SK-N-SH treated with all-trans-retinoic acid at 6 μM for 48 hours (cell line): Measurements from ENCODE around the gene DCP1B.

ENCODE experiments used
- ATAC-seq: fragments of 200-7000 bp; cut with Tn5 transposase; 3 replicates; pipeline ENCODE4 v1.9.1; 2020; ENCODE audit warnings: mild to moderate bottlenecking, moderate library complexity
- ARNTL ChIP-seq: fragments of 450-650 bp; formaldehyde crosslinking; IDR thresholded peaks from 2 replicates; pipeline ENCODE4 v1.5.0; 2020; ENCODE audit warnings: low read depth, mild to moderate bottlenecking, moderate library complexity, borderline replicate concordance
- BACH2 ChIP-seq: fragments of 250-450 bp; sonication (Bioruptor Pico); IDR thresholded peaks from 2 replicates; pipeline ENCODE4 v1.9.0; 2021; ENCODE audit warnings: mild to moderate bottlenecking, borderline replicate concordance
- CREB5 ChIP-seq: fragments of 250-450 bp; sonication (Bioruptor Pico); IDR thresholded peaks from 2 replicates; pipeline ENCODE4 v1.5.1; 2020; ENCODE audit warnings: low read depth, mild to moderate bottlenecking, moderate library complexity
- CSDC2 ChIP-seq: fragments of 250-450 bp; sonication (Bioruptor Pico); IDR thresholded peaks from 2 replicates; pipeline ENCODE4 v1.5.0; 2020; ENCODE audit warnings: mild to moderate bottlenecking, moderate library complexity
- ESRRG ChIP-seq: fragments of 250-450 bp; sonication (Bioruptor Pico); IDR thresholded peaks from 2 replicates; pipeline ENCODE4 v1.6.1; 2021; ENCODE audit warnings: mild to moderate bottlenecking
- GLIS3 ChIP-seq: fragments of 250-450 bp; sonication (Bioruptor Pico); IDR thresholded peaks from 2 replicates; pipeline ENCODE4 v1.5.0; 2020; ENCODE audit warnings: mild to moderate bottlenecking, moderate library complexity
- OSR1 ChIP-seq: fragments of 250-450 bp; sonication (Bioruptor Pico); IDR thresholded peaks from 2 replicates; pipeline ENCODE4 v1.8.0; 2022; ENCODE audit warnings: moderate library complexity, mild to moderate bottlenecking, inconsistent platforms
- PATZ1 ChIP-seq: fragments of 250-450 bp; sonication (Bioruptor Pico); IDR thresholded peaks from 2 replicates; pipeline ENCODE4 v1.8.0; 2020; ENCODE audit warnings: mild to moderate bottlenecking, moderate library complexity, borderline replicate concordance
- PPARA ChIP-seq: fragments of 250-450 bp; sonication (Bioruptor Pico); IDR thresholded peaks from 2 replicates; pipeline ENCODE4 v1.5.0; 2020; ENCODE audit warnings: mild to moderate bottlenecking, borderline replicate concordance
- RARB ChIP-seq: fragments of 250-450 bp; sonication (Bioruptor Pico); IDR thresholded peaks from 2 replicates; pipeline ENCODE4 v1.8.0; 2021; ENCODE audit warnings: mild to moderate bottlenecking, moderate library complexity
- SNAI2 ChIP-seq: fragments of 250-450 bp; sonication (Bioruptor Pico); IDR thresholded peaks from 2 replicates; pipeline ENCODE4 v1.5.0; 2020; ENCODE audit warnings: mild to moderate bottlenecking, moderate library complexity
- TOX ChIP-seq: fragments of 250-450 bp; sonication (Bioruptor Pico); IDR thresholded peaks from 2 replicates; pipeline ENCODE4 v1.8.0; 2021; ENCODE audit warnings: mild to moderate bottlenecking, moderate library complexity, borderline replicate concordance
- TSHZ2 ChIP-seq: fragments of 250-450 bp; sonication (Bioruptor Pico); IDR thresholded peaks from 2 replicates; pipeline ENCODE4 v1.5.0; 2020; ENCODE audit warnings: mild to moderate bottlenecking, moderate library complexity
- ZC3H10 ChIP-seq: fragments of 250-450 bp; sonication (Bioruptor Pico); IDR thresholded peaks from 2 replicates; pipeline ENCODE4 v1.5.1; 2021; ENCODE audit warnings: mild to moderate bottlenecking, moderate library complexity
- ZFP3 ChIP-seq: fragments of 250-450 bp; sonication (Bioruptor Pico); IDR thresholded peaks from 2 replicates; pipeline ENCODE4 v1.5.0; 2020; ENCODE audit warnings: mild to moderate bottlenecking, moderate library complexity
- ZFP30 ChIP-seq: fragments of 450-650 bp; formaldehyde crosslinking; IDR thresholded peaks from 2 replicates; pipeline ENCODE4 v1.5.0; 2022; ENCODE audit warnings: mild to moderate bottlenecking, moderate library complexity
- ZNF565 ChIP-seq: fragments of 450-650 bp; formaldehyde crosslinking; conservative IDR thresholded peaks from 2 replicates; pipeline ENCODE4 v1.5.0; 2020; ENCODE audit warnings: low read depth, mild to moderate bottlenecking, moderate library complexity
- ZNF70 ChIP-seq: fragments of 450-650 bp; formaldehyde crosslinking; IDR thresholded peaks from 2 replicates; pipeline ENCODE4 v1.5.0; 2020; ENCODE audit warnings: mild to moderate bottlenecking, moderate library complexity
- ZNF8 ChIP-seq: fragments of 450-650 bp; formaldehyde crosslinking; IDR thresholded peaks from 2 replicates; pipeline ENCODE4 v1.5.0; 2020; ENCODE audit warnings: mild to moderate bottlenecking, moderate library complexity
- TF ChIP-seq, protein P1 (sequence below): fragments of 250-450 bp; sonication (Bioruptor Pico); IDR thresholded peaks from 2 replicates; pipeline ENCODE4 v1.5.1; 2021; ENCODE audit warnings: mild to moderate bottlenecking, moderate library complexity
- TF ChIP-seq, protein P2 (sequence below): fragments of 250-450 bp; sonication (Bioruptor Pico); IDR thresholded peaks from 2 replicates; pipeline ENCODE4 v1.8.0; 2021; ENCODE audit warnings: low read depth, mild to moderate bottlenecking, moderate library complexity, borderline replicate concordance

Gene DCP1B

DNA sequence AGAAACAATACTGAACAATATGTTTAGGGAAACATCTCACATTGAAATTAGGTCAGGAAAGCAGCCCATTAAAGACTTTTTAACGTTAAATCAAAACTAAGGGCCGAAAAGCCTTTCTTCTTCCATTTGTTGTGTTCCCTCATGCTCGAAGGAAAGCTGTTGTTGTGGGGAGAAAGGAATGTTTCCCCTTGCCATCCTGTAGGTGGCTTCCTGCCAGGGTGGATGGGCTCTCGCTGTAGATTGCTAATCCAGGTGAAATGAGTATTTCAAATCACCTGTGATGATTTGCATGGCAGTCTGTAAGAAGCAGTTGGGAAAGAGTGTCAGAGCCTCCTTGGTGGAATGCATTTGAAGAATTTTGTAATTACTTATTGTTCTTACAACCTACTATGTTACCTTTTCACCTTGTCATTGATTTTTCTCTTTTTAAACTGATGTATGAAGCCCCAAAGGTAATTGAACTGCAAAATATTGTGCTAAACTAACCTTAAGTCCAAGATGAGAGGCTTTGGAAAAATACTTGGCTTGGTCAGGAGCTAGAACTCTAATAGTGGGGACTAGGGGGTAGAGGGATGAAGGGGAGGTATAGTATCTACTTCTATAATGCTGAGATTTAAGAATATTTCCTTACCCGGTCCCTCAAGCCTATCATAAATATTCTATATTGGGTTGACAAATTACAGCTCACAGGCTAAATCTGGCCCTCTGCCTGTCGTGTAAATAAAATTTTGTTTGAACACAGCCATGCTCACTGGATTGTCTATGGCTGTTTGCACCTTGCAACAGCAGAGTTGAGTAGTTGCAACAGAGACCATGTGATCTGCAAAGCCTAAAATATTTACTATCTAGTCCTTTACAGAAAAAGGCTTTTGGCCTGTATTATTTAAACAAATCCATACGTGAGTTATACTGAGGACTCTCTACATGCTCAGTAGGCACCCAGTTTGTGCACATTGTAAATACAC lies 7.7 kb upstream of the DCP1B start:
- no peak for ATAC-seq
- no peak for TF ChIP-seq GLIS3 (CRISPR knock-in tag)
- TF ChIP-seq PPARA: no peak
- TF ChIP-seq ESRRG (CRISPR knock-in tag): no peak
- no peak for TF ChIP-seq OSR1 (CRISPR knock-in tag)
- TF ChIP-seq CSDC2 (CRISPR knock-in tag): no peak
- TF ChIP-seq ARNTL: no peak
- TF ChIP-seq ZFP30 (CRISPR knock-in tag): no peak
- TF ChIP-seq ZNF70 (CRISPR knock-in tag): no peak
- TF ChIP-seq, all 23 proteins: peak for 0

DNA sequence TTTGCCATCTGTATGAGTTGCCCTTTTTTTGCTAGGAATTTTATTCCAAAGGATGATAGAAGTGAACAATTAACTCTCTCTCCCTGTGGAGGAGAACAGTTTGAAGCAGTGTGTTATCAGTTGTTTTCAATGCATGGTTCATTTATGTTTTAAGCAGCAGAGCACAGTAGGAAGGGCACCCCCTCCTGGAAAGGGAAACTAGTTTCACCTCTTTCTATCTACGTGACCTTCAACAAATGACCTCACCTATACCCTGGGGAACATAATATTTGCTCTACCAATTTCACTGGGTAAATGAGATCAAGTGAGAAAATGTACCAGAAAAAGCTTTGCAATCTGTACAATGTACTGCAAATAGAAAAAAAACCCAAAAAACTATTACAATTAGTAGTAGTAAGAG lies 5.4 kb upstream of the DCP1B start:
- TF ChIP-seq ZC3H10 (no peak), SNAI2 (CRISPR knock-in tag) (no peak), ARNTL (no peak), PPARA (no peak), ZFP3 (CRISPR knock-in tag) (no peak), ZFP30 (CRISPR knock-in tag) (no peak), CSDC2 (CRISPR knock-in tag) (no peak), BACH2 (no peak), ZNF8 (CRISPR knock-in tag) (no peak), TOX (CRISPR knock-in tag) (no peak), PATZ1 (CRISPR knock-in tag) (no peak), ZNF565 (CRISPR knock-in tag) (no peak), ZNF70 (CRISPR knock-in tag) (no peak), ESRRG (CRISPR knock-in tag) (no peak), TSHZ2 (CRISPR knock-in tag) (no peak), RARB (CRISPR knock-in tag) (no peak), CREB5 (CRISPR knock-in tag) (no peak), OSR1 (CRISPR knock-in tag) (no peak)
- TF ChIP-seq, protein P1, sequence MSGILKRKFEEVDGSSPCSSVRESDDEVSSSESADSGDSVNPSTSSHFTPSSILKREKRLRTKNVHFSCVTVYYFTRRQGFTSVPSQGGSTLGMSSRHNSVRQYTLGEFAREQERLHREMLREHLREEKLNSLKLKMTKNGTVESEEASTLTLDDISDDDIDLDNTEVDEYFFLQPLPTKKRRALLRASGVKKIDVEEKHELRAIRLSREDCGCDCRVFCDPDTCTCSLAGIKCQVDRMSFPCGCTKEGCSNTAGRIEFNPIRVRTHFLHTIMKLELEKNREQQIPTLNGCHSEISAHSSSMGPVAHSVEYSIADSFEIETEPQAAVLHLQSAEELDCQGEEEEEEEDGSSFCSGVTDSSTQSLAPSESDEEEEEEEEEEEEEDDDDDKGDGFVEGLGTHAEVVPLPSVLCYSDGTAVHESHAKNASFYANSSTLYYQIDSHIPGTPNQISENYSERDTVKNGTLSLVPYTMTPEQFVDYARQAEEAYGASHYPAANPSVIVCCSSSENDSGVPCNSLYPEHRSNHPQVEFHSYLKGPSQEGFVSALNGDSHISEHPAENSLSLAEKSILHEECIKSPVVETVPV: no peak
- TF ChIP-seq, protein P2, sequence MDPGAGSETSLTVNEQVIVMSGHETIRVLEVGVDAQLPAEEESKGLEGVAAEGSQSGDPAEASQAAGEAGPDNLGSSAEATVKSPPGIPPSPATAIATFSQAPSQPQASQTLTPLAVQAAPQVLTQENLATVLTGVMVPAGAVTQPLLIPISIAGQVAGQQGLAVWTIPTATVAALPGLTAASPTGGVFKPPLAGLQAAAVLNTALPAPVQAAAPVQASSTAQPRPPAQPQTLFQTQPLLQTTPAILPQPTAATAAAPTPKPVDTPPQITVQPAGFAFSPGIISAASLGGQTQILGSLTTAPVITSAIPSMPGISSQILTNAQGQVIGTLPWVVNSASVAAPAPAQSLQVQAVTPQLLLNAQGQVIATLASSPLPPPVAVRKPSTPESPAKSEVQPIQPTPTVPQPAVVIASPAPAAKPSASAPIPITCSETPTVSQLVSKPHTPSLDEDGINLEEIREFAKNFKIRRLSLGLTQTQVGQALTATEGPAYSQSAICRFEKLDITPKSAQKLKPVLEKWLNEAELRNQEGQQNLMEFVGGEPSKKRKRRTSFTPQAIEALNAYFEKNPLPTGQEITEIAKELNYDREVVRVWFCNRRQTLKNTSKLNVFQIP (CRISPR knock-in tag): no peak
- TF ChIP-seq, all 23 proteins: peak for 0
- ATAC-seq: no peak

GRCh38 chr12:2008677-2009076 lies 4.4 kb upstream of the DCP1B start:
- ATAC-seq: no peak
- TF ChIP-seq TSHZ2 (CRISPR knock-in tag) (no peak), PATZ1 (CRISPR knock-in tag) (no peak), GLIS3 (CRISPR knock-in tag) (no peak), ZFP30 (CRISPR knock-in tag) (no peak), SNAI2 (CRISPR knock-in tag) (no peak)
- TF ChIP-seq, protein P2 (CRISPR knock-in tag): no peak
